Uterus (tissue), 4 donors: Measurements from ENCODE around the gene MFN2. TPM values are rescaled to one million over a fixed set of nuclear protein-coding genes. Genes with fewer than 3 reads are reported as not detected.
A peak's percentile ranks its signal among the peaks of the same experiment; 100 is the strongest.
"Not testable (repeated sequence)": the region's sequence is repeated elsewhere in the genome, so short reads cannot be mapped to it uniquely, and the experiment has no call there.

Experiments used
- DNase-seq, 2 donors: peaks; one replicate each; pipeline ENCODE4 v3.0.0-alpha.2; 2019 to 2020
- H3K27ac ChIP-seq, 2 donors: fragments of 200-600 bp; sonication (generic); 1 replicate in 1 of 2; 2 replicates in 1 of 2; pipeline ENCODE4 v1.5.1; 2016 to 2018
- H3K27me3 ChIP-seq, 2 donors: fragments of 200-600 bp; sonication (generic); one replicate each; pipeline ENCODE4 v1.5.1; 2018 to 2019; ENCODE audit warnings: control low read depth in 1 of 2
- H3K36me3 ChIP-seq, 2 donors: fragments of 200-600 bp; sonication (generic); one replicate each; pipeline ENCODE4 v1.5.1; 2019; ENCODE audit warnings: control low read depth in 1 of 2
- H3K4me1 ChIP-seq, 2 donors: fragments of 200-600 bp; sonication (generic); one replicate each; pipeline ENCODE4 v1.5.1; 2018 to 2019; ENCODE audit warnings: control low read depth in 1 of 2
- H3K4me3 ChIP-seq, 2 donors: fragments of 200-600 bp; sonication (generic); 1 replicate in 1 of 2; 2 replicates in 1 of 2; pipeline ENCODE4 v1.5.1; 2018 to 2019; ENCODE audit warnings: mild to moderate bottlenecking in 1 of 2
- H3K9me3 ChIP-seq, 2 donors: fragments of 200-600 bp; sonication (generic); one replicate each; pipeline ENCODE4 v1.5.1; 2019; ENCODE audit warnings: control low read depth in 1 of 2
- POLR2A ChIP-seq, 2 donors: fragments of 450-650 bp; IDR thresholded peaks; one replicate each; pipeline ENCODE4 v1.6.1; 2016; ENCODE audit warnings: antibody characterized with exemption in 2 of 2, mild to moderate bottlenecking in 1 of 2, moderate library complexity in 1 of 2
- intact Hi-C: fragments of 100-400 bp; cut with DNase I; formaldehyde crosslinking; loops from one replicate; pipeline ENCODE4 v1.15.1; 2023; ENCODE audit warnings: low total_unique reads
- total RNA-seq, 4 donors: library from RNA; depleted of rRNA in 3 of 4; stranded (reverse); fragments of >200 nt in 3 of 4; gene quantifications; one replicate each; pipeline versions ENCODE4 v1.1.0 to v1.2.4, GENCODE V29; 2014 to 2023
- TF ChIP-seq, protein P1 (sequence below), 4 experiments: fragments of 200-600 bp in 2 of 4; fragments of 450-650 bp in 2 of 4; sonication (generic) in 2 of 4; IDR thresholded peaks; one replicate each; pipeline ENCODE4 v1.5.1; 2016 to 2019; ENCODE audit warnings: antibody characterized with exemption in 4 of 4, mild to moderate bottlenecking in 2 of 4, moderate library complexity in 1 of 4
- donor health status: DM: yes; HTN: yes; CAD: no.

The MFN2 gene
- total RNA-seq, 4 donors from 2014 or later, result 15.6 to 69.5 (median 35.1) TPM

DNA sequence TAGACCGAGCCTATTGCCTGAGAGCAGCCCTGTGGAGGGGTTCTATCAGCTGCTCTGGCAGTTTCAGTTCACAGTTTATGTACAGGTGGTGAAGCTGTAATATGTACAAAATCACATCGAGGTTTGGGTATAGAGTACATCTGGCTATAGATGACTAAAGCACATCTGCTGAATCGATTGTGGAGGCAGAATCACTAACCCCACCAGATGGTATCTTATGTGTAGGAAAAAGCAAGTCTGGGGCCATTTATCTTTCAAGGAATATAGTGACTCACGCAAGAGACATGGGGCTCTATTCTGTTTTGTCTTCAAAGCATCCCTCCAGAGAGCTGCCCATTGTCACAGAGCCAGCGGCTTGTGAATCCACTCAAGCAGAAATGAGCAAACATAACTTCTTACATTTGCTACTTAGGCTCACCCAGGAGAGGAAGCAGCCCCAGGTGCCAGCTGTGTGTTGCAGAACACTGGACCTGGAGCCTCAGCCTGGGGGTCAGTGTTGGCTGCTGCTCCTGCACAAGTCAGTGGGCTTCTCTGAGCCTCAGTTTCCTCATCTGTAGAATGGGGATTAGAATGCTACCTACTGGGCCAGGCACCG lies 60.3 kb downstream of the MFN2 start:
- peak in 1 of 2 donors; percentile 60 for DNase-seq
- no peak for TF ChIP-seq POLR2A (IDR thresholded peaks at IDR 0.05)
- TF ChIP-seq, protein P1, sequence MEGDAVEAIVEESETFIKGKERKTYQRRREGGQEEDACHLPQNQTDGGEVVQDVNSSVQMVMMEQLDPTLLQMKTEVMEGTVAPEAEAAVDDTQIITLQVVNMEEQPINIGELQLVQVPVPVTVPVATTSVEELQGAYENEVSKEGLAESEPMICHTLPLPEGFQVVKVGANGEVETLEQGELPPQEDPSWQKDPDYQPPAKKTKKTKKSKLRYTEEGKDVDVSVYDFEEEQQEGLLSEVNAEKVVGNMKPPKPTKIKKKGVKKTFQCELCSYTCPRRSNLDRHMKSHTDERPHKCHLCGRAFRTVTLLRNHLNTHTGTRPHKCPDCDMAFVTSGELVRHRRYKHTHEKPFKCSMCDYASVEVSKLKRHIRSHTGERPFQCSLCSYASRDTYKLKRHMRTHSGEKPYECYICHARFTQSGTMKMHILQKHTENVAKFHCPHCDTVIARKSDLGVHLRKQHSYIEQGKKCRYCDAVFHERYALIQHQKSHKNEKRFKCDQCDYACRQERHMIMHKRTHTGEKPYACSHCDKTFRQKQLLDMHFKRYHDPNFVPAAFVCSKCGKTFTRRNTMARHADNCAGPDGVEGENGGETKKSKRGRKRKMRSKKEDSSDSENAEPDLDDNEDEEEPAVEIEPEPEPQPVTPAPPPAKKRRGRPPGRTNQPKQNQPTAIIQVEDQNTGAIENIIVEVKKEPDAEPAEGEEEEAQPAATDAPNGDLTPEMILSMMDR (IDR thresholded peaks at IDR 0.05), result no peak
- H3K36me3 ChIP-seq, result no peaks in the 10 kb centered on the region
- intact Hi-C loops, result no loop called here
- H3K4me1 ChIP-seq, result no peaks in the 10 kb centered on the region
- H3K9me3 ChIP-seq, result no peaks in the 10 kb centered on the region
- H3K27me3 ChIP-seq, result no peaks in the 10 kb centered on the region
- H3K27ac ChIP-seq, result peak overlapping the region in 1 of 2 donors; percentile 43
- no peak overlapping the region for H3K4me3 ChIP-seq

- H3K36me3 ChIP-seq, H3K4me1 ChIP-seq, H3K4me3 ChIP-seq, H3K27ac ChIP-seq, H3K27me3 ChIP-seq, intact Hi-C loops, H3K9me3 ChIP-seq, DNase-seq: not testable (repeated sequence)
Measured at GRCh38 chr1:12044187-12044877, 64.1 kb downstream of the MFN2 start.

GRCh38 chr1:12046749-12047119 lies 66.5 kb downstream of the MFN2 start:
- intact Hi-C loops, result no loop called here
- Histone ChIP-seq H3K4me1 (peaks cover 0 to 2% of the 10 kb centered on the region in 2 donors), H3K9me3 (no peaks in the 10 kb centered on the region), H3K36me3 (no peaks in the 10 kb centered on the region), H3K27me3 (no peaks in the 10 kb centered on the region), H3K27ac (no peak overlapping the region), H3K4me3 (no peak overlapping the region)
- TF ChIP-seq, protein P1 (IDR thresholded peaks at IDR 0.05), result no peak
- no peak for TF ChIP-seq POLR2A (IDR thresholded peaks at IDR 0.05)
- DNase-seq, result no peak

GRCh38 chr1:12047120-12047876 lies 67.1 kb downstream of the MFN2 start:
- DNase-seq, result no peak
- Histone ChIP-seq H3K27me3 (no peaks in the 10 kb centered on the region), H3K27ac (no peak overlapping the region), H3K4me3 (no peak overlapping the region), H3K9me3 (no peaks in the 10 kb centered on the region), H3K36me3 (no peaks in the 10 kb centered on the region), H3K4me1 (peaks cover under 1 to 8% of the 10 kb centered on the region in 2 donors)
- TF ChIP-seq, protein P1 (IDR thresholded peaks at IDR 0.05), result no peak
- TF ChIP-seq POLR2A (IDR thresholded peaks at IDR 0.05), result no peak
- intact Hi-C loops, result no loop called here

- no peaks in the 10 kb centered on the region for H3K36me3 ChIP-seq
- H3K4me1 ChIP-seq, result peaks cover 5 to 18% of the 10 kb centered on the region in 2 donors
- no peak overlapping the region for H3K4me3 ChIP-seq
- no peak for TF ChIP-seq POLR2A (IDR thresholded peaks at IDR 0.05)
- TF ChIP-seq, protein P1 (IDR thresholded peaks at IDR 0.05), result no peak
- no peak overlapping the region for H3K27ac ChIP-seq
- intact Hi-C loops, result no loop called here
- no peak for DNase-seq
- no peaks in the 10 kb centered on the region for H3K27me3 ChIP-seq
- no peaks in the 10 kb centered on the region for H3K9me3 ChIP-seq
Measured at GRCh38 chr1:12048372-12048771, 68.1 kb downstream of the MFN2 start.
